Ishikawa (cell line): ENCODE results near the gene GLIS1.

Source experiments
- CEBPB ChIP-seq: IDR thresholded peaks from 2 replicates; pipeline ENCODE4 v1.6.1; 2012
- CREB1 ChIP-seq: IDR thresholded peaks from 2 replicates; pipeline ENCODE4 v1.6.1; 2012; ENCODE audit warnings: low read depth
- EGR1 ChIP-seq: IDR thresholded peaks from 2 replicates; pipeline ENCODE4 v1.6.1; 2012
- EP300 ChIP-seq: IDR thresholded peaks from 2 replicates; pipeline ENCODE4 v1.6.1; 2012; ENCODE audit warnings: borderline replicate concordance
- FOXM1 ChIP-seq: IDR thresholded peaks from 2 replicates; pipeline ENCODE4 v1.6.1; 2012; ENCODE audit warnings: low read depth, borderline replicate concordance
- NFIC ChIP-seq: IDR thresholded peaks from 2 replicates; pipeline ENCODE4 v1.6.1; 2012
- RAD21 ChIP-seq: IDR thresholded peaks from 2 replicates; pipeline ENCODE4 v1.6.1; 2012; ENCODE audit warnings: low read depth
- TAF1 ChIP-seq: IDR thresholded peaks from 2 replicates; pipeline ENCODE4 v1.6.1; 2012; ENCODE audit warnings: low read depth, mild to moderate bottlenecking
- TCF12 ChIP-seq: IDR thresholded peaks from 2 replicates; pipeline ENCODE4 v1.6.1; 2012; ENCODE audit warnings: low read depth
- TEAD4 ChIP-seq: IDR thresholded peaks from 2 replicates; pipeline ENCODE4 v1.6.1; 2012
- YY1 ChIP-seq: IDR thresholded peaks from 2 replicates; pipeline ENCODE4 v1.6.1; 2012; ENCODE audit warnings: low read depth
- ZBTB7A ChIP-seq: IDR thresholded peaks from 2 replicates; pipeline ENCODE4 v1.6.1; 2012; ENCODE audit warnings: low read depth
- TF ChIP-seq, protein P1 (sequence below): IDR thresholded peaks from 2 replicates; pipeline ENCODE4 v1.6.1; 2012; ENCODE audit warnings: low read depth, mild to moderate bottlenecking
- TF ChIP-seq, protein P2 (sequence below): IDR thresholded peaks from 2 replicates; pipeline ENCODE4 v1.6.1; 2012
- TF ChIP-seq, protein P3 (sequence below): IDR thresholded peaks from 2 replicates; pipeline ENCODE4 v1.6.1; 2012

Gene GLIS1

DNA sequence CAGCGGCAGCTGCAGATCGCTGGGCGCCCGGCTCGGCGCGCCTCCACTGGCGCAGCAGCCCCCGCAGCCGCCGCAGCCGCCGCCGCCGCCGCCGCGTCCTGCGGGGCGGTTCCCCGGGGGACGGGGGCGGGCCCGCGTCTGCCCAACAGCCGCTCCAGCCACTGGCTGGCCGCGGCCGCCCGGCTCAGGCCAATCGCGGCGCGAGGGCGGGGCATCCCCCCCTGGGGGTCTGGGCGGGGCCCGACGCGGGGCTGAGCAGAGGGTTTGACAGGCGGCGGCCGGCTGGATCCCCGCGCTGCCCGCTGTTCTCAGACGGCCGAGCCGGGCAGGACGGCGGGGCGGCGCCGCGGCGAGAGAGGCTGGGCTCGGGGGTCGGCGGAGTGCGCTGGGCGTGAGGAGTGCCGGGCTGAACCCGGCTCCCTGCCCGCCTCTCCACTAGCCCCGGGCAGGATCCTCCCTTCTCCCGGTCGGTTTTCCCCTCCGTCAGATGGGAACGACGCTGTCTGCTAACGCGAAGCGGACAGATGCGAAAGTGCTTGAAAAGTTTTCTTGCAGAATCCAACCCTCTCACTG lies at the start of gene GLIS1:
GLIS1 (minus strand) TSS at position 56 of the 573 bp plus-strand sequence. CDS start 1,100 bp downstream, outside the sequence.
- TF ChIP-seq NFIC: no peak
- no peak for TF ChIP-seq CREB1

DNA sequence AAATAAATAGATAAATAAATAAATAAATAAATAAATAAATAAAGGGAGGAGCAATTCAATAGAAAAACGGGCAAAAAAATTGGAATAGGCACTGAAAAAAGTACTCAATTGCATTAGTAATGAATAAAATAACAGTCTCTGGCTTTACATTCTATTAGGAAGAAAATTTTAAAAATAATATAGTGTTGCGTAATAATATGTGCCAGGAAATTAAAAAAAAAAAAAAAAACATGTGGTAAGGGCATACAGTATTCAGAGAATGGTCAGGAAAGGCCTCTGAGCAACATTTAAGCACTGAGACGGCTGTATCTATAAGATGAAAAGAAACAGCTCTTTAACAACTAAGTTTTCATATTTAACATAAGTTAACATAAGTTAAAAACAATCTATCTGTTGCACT lies 48.7 kb upstream of the GLIS1 start:
- TF ChIP-seq CEBPB: peak; percentile 36; the same call in 1 of the 2 replicates
- TF ChIP-seq, protein P1, sequence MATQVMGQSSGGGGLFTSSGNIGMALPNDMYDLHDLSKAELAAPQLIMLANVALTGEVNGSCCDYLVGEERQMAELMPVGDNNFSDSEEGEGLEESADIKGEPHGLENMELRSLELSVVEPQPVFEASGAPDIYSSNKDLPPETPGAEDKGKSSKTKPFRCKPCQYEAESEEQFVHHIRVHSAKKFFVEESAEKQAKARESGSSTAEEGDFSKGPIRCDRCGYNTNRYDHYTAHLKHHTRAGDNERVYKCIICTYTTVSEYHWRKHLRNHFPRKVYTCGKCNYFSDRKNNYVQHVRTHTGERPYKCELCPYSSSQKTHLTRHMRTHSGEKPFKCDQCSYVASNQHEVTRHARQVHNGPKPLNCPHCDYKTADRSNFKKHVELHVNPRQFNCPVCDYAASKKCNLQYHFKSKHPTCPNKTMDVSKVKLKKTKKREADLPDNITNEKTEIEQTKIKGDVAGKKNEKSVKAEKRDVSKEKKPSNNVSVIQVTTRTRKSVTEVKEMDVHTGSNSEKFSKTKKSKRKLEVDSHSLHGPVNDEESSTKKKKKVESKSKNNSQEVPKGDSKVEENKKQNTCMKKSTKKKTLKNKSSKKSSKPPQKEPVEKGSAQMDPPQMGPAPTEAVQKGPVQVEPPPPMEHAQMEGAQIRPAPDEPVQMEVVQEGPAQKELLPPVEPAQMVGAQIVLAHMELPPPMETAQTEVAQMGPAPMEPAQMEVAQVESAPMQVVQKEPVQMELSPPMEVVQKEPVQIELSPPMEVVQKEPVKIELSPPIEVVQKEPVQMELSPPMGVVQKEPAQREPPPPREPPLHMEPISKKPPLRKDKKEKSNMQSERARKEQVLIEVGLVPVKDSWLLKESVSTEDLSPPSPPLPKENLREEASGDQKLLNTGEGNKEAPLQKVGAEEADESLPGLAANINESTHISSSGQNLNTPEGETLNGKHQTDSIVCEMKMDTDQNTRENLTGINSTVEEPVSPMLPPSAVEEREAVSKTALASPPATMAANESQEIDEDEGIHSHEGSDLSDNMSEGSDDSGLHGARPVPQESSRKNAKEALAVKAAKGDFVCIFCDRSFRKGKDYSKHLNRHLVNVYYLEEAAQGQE: no peak

DNA sequence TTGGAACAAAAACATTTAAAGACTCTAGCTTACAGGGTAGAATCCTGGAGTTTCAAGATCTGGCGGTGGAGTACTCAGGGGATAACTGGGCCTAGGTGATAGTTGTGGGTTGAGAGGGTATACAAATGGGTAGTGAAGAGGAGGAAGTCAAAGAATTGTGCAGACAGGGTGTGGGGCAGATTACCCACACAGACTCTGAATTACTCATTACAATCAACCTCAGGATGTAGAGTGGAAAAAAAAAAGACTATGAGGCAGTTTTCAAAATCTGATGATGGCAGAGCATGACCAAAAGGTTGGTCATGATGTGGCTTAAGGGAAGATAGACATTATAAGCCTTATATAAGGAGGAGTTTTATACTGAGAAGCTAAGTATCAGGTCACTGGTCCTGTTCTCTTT lies 44.1 kb upstream of the GLIS1 start:
- TF ChIP-seq RAD21: no peak
- no peak for TF ChIP-seq ZBTB7A
- TF ChIP-seq EGR1: no peak
- no peak for TF ChIP-seq TEAD4
- TF ChIP-seq, protein P1: no peak
- TF ChIP-seq YY1: no peak
- no peak for TF ChIP-seq TAF1
- TF ChIP-seq, protein P2, sequence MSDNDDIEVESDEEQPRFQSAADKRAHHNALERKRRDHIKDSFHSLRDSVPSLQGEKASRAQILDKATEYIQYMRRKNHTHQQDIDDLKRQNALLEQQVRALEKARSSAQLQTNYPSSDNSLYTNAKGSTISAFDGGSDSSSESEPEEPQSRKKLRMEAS: no peak
- TF ChIP-seq, protein P3, sequence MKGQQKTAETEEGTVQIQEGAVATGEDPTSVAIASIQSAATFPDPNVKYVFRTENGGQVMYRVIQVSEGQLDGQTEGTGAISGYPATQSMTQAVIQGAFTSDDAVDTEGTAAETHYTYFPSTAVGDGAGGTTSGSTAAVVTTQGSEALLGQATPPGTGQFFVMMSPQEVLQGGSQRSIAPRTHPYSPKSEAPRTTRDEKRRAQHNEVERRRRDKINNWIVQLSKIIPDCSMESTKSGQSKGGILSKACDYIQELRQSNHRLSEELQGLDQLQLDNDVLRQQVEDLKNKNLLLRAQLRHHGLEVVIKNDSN: no peak
- TF ChIP-seq TCF12: no peak
- TF ChIP-seq CEBPB: no peak
- no peak for TF ChIP-seq EP300
- no peak for TF ChIP-seq FOXM1

- no peak for TF ChIP-seq CEBPB
- TF ChIP-seq, protein P1: no peak
- TF ChIP-seq, protein P2: no peak
- TF ChIP-seq, protein P3: no peak
- TF ChIP-seq ZBTB7A: no peak
- TF ChIP-seq TCF12: no peak
- no peak for TF ChIP-seq YY1
- TF ChIP-seq EP300: no peak
- TF ChIP-seq TEAD4: no peak
- no peak for TF ChIP-seq RAD21
- no peak for TF ChIP-seq NFIC
- no peak for TF ChIP-seq EGR1
- no peak for TF ChIP-seq FOXM1
- no peak for TF ChIP-seq TAF1
- TF ChIP-seq CREB1: no peak
These were observed 42.7 kb upstream of the GLIS1 start for GRCh38 chr1:53781654-53782053.

DNA sequence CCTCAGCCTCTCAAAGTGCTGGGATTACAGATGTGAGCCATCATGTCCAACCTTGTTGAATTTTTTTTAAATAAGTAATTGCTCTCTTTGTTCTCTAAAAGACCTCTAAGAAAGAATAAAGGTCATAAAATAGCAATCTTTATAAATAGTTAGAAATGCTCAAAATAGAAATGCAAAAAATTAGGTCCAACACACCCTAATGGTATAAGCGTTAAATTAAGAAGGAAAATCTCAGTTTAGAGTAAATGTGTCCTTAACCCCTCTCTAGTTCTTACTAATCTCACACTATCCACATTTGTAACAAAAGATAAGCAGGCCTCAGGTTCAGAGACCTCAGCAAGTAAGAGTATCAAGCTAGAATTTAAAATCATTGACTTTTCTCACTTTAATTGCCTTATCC lies 38.3 kb upstream of the GLIS1 start:
- TF ChIP-seq, protein P2: no peak
- TF ChIP-seq YY1: no peak
- no peak for TF ChIP-seq ZBTB7A
- TF ChIP-seq, protein P3: no peak
- no peak for TF ChIP-seq TEAD4
- no peak for TF ChIP-seq NFIC
- no peak for TF ChIP-seq EGR1
- no peak for TF ChIP-seq EP300
- TF ChIP-seq RAD21: no peak
- TF ChIP-seq CEBPB: no peak
- TF ChIP-seq FOXM1: no peak
- TF ChIP-seq, protein P1: no peak
- no peak for TF ChIP-seq CREB1
- no peak for TF ChIP-seq TAF1
- TF ChIP-seq TCF12: no peak
